ENCODE data around the gene EMID1.

DNA sequence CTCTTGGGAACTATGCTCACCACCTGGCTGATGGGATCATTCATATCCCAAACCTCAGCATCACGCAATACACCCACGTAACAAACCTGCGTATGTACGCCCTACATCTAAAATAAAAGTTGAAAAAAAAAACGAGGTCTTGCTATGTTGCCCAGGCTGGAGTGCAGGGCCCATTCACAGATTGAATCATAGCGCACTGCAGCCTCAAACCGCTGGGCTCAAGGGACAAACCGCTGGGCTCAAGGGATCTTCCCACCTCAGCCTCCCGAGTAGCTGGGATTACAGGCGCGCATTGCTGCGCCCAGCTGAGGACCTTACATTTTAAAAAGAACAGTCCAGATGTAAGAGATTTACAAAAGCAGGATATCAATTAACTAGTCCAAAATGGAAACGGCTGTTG is 41.9 kb upstream of the EMID1 start:
- no peak for TF ChIP-seq YY1 (IDR thresholded peaks at IDR 0.05; ENCODE audit: low read depth)
- no peak for TF ChIP-seq TAF1 (IDR thresholded peaks at IDR 0.05; ENCODE audit: low read depth)
- TF ChIP-seq EP300 (IDR thresholded peaks at IDR 0.05; ENCODE audit: borderline replicate concordance), result no peak
- no peak for TF ChIP-seq TEAD4 (IDR thresholded peaks at IDR 0.05)
- no peak for TF ChIP-seq TCF12 (IDR thresholded peaks at IDR 0.05; ENCODE audit: low read depth)

Measured in Ishikawa (cell line).